ENCODE results near the gene SIM2. TPM values are rescaled to one million over a fixed set of nuclear protein-coding genes. Genes with fewer than 3 reads are reported as not detected.

SIM2 gene
- polyA plus RNA-seq, 1 donor: 19.9 TPM

DNA sequence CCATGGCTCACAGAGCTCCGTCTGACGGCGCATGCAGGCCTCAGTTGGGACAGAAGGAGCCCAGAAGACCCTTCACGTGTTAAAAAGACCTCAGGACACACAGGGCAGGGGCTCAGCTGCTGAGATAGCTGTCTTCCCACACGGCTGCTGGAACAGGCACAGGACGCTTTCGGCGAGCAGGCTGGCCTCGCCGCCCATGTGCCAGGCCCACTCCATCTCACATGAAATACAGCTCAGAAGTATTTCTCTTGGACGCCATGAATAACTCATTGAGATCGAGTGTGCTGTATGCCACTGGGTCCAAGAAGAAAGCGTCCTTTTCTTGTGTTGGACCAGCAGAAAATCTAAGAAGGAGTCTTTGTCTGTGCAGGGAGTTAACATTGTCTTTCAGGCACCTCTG, 69.6 kb downstream of the SIM2 start:
- no peak for DNase-seq

DNA sequence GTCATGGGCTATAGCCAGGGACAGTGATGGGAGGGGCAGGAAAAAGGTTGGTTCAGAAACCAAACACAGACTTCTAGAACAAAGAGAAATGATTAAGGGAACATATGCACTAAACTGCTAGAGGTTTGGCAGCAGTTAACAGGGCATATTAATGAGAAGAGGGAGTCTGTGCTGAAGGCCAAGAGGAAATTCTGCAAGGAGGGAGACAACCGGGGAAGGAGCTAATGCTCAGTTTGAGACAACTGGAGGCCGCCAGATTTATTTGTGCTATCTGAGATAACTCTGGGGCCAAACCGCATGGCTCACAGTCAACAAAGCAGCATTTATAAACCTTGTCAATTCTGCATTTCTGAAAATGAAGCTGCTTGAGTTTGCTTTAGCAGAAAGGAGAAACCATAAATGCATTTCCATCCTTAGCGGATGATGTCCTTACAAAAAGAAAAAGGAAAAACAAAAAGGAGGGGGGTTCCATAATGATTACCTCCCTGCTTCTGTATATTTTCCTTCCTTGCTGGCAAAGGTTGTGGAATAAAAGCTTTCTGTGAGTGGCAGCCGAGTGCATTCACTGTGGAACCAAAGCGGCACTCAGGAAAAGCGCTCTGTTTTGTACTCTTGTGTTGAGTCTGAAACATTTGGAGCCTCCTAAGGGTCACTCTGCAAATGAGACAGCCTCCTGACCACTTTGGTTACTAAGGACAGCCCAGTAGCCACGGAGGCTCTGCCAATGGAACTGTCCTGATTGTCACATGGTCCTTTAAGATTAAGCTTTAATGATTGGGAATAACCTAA, 70.3 kb downstream of the SIM2 start:
- DNase-seq: no peak

DNA sequence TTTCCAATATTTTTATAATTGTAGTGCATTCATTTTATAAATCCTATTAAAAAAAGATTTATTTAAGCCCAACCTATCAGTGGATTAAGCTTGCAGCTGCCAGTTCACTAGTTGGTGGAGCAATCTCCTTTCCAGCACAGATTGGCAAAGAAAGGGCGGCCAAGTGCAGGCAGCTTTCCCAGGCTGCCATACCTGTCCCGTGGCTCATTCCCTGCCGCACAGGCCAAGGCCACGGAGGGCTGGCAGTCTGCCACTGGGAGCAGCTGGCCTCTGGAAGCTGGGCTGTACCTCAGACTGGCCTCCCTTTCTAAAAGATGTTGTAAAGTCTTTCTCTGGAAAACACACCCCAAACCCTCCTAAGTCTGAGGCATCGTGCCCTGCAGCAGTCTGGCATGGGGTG, 74.2 kb downstream of the SIM2 start:
- no peak for DNase-seq

DNA sequence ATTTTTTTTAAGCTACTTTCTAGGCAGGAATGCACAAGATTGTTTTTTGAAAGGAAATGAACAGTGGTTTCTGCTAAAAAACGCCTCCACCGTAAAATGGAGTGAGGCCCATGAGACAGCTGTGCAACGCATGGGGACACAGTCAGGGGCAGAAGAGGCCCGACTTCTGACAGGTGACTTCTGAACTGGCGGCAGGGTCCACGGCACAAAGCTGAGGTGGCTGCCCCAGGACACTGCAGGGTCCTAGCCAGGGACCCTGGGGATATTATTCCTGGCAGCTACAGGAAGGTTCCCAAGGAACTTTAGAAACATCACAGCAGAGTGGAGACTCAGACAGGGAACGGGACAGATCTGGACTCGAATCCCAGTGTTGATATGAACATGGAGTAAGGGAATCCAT, 75.1 kb downstream of the SIM2 start:
- no peak for DNase-seq

- DNase-seq: no peak
These were observed 78.2 kb downstream of the SIM2 start for GRCh38 chr21:36776981-36777617.

DNA sequence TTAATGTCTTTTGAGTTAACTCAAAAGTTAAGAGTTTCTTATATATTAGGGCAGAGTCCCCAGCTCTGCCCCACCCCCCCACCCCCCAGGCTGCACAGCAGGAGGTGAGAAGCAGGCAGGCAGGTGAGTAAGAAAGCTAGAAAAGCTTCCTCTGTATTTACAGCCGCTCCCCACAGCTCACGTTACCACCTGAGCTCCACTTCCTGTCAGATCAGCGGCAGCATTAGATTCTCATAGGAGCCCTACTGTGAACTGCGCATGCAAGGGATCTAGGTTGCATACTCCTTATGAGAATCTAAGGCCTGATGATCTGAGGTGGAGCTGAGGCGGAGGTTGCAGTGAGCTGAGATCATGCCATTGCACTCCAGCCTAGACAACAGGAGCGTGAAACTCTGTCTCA, 81.9 kb downstream of the SIM2 start:
- DNase-seq: no peak

- DNase-seq: no peak
These were observed 84.9 kb downstream of the SIM2 start for GRCh38 chr21:36783612-36784374.

DNA sequence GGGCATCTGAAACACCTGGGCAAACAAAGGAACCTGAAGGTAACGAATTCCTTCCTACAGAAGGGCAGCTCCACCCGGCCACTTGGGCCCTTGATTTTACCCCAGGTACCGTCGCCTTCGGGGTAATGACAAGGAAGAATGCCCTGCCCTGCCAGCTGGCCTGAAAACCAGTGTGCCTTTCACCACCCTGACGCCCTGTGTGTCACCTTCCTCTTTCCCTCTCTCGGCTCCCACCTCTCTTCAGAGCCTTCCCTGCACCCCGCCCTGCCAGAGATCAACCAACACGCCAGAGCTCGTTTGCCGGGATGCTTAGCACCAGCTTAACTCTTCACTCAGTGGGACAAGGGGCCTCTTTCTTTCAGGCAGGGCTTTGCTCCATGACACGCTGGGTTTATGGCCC, 86.0 kb downstream of the SIM2 start:
- DNase-seq: no peak

GRCh38 chr21:36785615-36786014, 86.7 kb downstream of the SIM2 start:
- DNase-seq: no peak

DNA sequence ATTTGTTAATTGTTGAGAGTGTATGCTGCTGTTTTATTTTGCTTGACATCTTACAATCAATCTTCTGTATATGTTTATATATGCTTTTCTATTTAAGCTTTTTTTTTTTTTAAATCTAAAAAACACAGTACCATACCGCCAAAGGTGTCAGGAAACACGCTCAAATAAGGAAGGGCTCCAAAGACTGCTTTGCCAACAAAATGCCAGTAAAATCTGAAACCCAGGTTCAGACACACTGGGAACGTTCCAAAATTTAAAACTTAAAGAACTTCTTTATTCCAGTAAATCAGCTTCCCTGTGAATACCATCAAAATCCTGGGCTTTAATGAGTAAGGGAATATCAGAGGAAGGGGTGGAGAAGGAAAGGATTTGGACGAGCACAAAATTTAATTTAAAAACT, 87.3 kb downstream of the SIM2 start:
- DNase-seq: no peak

DNA sequence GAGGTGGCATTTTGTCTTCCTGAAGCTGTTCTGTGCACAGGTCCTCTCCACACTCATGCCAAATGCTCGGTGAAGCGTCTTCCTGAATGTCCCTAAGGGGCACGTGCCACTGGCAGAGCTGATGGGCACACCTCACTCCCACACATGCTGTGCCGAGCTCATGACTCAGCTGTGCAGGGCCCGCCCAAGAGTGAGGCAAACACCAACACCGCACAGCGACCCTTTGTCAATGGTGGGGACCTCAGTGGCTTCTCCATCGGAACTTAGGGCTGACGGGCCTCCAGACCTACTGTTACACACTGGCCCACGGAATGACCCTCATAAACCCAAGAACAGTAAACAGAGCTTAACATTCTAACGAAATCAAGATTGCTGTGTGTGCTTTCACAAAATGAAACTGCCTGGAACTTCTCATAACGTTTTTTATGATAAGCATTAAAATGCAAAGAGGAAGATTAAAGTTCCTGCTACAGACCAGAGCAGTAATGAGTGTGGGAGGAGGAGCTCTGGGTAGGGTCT, 89.3 kb downstream of the SIM2 start:
- DNase-seq: no peak

GRCh38 chr21:36790616-36791015, 91.7 kb downstream of the SIM2 start:
- no peak for DNase-seq

- DNase-seq: no peak
These were observed 92.3 kb downstream of the SIM2 start for GRCh38 chr21:36791180-36791579.

DNA sequence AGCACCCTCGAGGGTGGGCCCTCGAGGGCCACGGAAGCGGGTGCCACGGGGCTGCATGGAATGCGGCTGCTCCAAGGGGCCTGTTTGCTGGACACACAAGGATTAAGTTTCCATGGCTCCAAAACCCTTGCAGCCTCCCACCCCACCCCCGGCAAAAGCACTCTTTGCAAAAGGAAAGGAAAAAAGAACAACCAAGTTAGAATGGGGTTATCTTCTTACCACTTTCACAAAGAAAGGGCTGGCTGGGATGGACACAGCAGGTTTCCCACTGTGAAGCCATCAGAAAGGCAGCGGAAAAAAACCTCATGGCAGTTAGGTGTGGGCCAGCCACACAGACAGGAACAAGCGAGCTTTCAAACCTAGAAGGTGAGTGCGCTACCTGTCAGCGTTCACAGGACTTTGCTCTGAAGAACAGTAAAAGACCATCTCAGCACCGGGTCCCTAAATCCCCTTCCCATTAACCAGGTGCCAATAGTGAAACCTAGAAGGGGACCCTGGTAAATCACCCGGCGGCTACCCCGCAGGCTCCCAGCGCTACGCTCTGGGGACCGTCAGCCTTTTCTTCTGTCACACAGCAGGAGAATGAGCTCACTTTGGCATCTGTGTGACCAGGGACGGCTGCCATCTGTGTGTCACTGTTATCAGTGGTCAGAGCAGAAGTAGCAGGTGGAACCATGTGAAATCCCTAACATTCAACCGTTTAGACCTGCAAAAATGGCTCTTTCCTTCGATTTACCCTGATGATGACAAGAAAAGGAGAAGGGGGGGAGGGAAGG, 93.0 kb downstream of the SIM2 start:
- no peak for DNase-seq

GRCh38 chr21:36792505-36792967, 93.6 kb downstream of the SIM2 start:
- no peak for DNase-seq

DNA sequence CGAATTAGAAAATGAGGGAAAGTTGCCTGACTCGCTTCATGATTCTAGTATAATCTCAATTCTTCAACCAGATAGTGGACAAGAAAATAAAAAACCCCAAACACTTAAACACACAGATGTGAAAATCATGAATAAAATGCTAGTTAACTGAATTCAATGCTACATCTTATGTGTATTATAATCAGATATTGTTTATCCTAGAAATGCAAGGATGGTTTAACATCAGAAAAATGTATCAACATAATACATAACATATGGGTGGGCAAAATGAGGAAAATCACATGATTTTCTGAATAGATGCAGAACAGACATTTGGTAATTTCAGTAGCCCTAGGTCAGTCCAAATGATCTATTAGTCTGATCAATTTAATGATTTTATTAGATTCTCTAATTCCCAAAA, 97.2 kb downstream of the SIM2 start:
- no peak for DNase-seq

DNA sequence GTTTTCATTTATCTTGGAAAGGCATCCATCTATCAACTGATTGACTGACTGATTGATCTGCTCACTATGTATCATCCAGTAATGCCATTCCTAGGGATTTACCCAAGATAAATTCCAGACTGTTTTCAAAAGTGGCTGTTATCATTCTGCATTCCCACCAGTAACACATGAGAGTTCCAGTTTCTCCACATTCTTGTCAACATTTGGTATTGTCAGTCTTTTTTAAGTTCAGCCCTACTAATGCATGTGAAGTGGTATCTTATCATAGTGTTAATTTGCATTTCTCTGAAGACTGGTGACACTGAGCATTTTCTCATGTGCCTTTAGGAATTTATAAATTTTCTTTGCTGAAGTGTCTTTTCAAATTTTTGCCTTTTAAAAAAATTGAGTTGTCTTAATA, 99.6 kb downstream of the SIM2 start:
- DNase-seq: no peak

Other genes with a start within 250 kb of the SIM2 start
- 8.3 TPM for gene CLDN14, start 219.0 kb upstream of the SIM2 start, polyA plus RNA-seq (ENCODE audit: insufficient read length)